Middle frontal gyrus (tissue), 1 donor: Measurements from ENCODE around the gene PIRT.

Source experiments
- DNase-seq: peaks from one replicate; pipeline ENCODE4 v3.0.0-alpha.2; 2015; ENCODE audit warnings: low spot score; ENCODE audit errors: extremely low spot score

Gene PIRT

GRCh38 chr17:10821770-10822169 lies 16.1 kb downstream of the PIRT start:
- no peak for DNase-seq

GRCh38 chr17:10821054-10821453 lies 16.8 kb downstream of the PIRT start:
- no peak for DNase-seq

DNA sequence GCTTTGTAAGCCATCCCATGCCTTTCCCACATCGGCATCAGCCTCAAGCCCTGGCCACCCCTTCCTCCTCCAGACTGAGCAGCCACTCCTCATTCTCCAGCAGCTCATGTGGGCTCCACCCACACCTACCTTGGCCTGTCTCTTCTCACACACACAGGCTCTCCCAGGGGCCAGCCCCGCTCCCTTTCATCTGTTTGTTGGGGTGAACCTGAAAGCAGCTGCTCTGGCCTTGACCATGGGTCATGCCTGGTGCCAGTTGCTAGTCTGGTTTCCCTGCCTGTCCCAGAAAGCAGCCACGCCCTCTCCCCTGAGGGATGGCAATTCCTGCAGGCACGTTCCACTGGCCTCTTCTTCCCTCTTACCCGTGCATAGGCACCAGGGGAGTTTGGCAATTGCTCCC lies 22.6 kb downstream of the PIRT start:
- no peak for DNase-seq

DNA sequence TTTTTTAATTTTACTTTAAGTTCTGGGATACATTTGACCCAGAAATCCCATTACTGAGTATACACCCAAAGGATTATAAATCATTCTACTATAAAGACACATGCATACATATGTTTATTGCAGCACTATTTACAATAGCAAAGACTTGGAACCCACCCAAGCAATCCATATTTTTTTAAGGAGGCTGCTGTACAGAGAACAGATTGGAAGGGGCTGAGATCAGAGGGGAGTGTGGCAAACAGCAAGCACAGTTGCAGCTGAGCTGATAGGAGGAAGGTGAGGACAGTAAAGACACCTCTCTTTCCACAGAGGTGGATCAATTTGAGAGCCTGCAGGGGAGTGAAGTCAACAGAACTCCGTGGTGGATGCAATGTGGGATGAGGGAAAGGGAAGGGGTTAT lies 23.8 kb downstream of the PIRT start:
- no peak for DNase-seq

DNA sequence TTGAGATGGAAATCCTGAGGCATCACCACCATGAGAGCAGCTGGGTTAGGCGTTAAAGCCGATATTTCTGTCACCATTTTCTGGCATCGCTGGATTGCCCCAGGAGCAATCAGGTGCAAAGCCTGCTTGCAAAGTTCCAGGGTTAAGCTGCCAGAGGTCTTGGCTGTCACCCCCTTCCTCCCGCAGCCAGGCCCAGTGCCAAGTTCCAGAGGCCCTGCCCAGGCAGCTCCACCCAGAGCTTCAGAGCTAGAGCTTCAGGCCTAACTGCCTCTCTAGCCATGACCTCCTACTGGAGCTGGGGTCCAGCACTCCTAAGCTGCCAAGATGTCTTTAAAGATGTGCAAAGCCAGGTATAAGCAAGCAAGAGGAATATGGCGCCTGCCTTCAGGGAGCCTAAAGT lies 25.2 kb downstream of the PIRT start:
- no peak for DNase-seq

DNA sequence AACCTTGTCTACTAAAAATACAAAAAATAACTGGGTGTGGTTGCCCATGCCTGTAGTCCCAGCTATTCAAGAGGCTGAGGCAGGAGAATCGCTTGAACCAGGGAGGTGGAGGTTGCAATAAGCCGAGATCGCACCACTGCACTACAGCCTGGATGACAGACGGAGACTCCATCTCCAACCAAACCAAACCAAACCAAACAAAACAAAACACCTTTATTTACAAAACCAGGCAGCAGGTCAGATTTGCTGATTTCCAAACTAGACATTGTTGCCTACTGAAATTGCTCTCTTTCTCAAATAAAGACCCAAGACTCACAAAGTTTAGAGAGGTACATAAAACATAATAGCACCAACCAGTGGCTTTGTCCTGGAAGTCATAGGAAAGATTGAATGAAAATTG lies 28.3 kb downstream of the PIRT start:
- no peak for DNase-seq

GRCh38 chr17:10807704-10808128 lies 30.2 kb downstream of the PIRT start:
- no peak for DNase-seq

- no peak for DNase-seq
Measured at GRCh38 chr17:10806545-10807262, 31.2 kb downstream of the PIRT start.

DNA sequence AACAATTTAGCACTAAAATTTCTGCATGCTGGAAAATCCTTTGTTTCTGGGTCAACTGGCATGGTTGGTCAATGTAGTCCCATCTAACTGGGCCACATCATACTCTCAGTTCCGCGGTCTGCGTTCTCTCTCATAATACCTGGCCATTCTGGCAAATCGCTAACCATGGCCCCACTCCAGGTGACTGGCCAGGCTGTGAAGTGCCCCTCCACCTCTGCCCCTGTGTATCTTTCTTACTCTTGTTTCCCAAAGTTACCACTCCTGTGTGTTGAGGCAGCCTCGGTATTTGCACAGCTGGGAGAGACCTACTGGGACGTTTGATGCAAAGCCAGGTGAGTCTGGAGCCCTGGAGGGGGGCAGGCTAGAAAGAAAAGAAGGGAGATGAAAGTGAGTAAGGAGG lies 32.0 kb downstream of the PIRT start:
- no peak for DNase-seq

DNA sequence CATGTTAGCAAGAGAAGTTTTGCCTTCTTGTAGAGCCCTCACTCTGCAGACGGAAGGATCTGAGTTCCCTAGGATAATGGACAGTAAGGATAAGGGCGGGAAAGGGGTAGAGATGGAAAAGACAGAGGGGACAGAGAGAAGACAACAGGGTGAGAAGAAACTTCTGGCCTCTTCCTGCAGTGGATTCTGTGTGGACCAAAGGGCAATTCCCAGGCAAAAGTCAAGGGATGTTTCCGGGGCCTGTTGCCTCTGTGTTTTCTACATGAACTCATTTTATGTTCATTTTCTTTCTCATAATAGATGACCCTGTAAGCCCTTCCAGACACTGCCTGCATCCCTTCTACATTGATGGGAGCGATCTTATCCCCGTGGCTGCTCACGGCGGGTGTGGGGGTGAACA lies 33.3 kb downstream of the PIRT start:
- DNase-seq, result no peak

- DNase-seq, result no peak
Measured at GRCh38 chr17:10803830-10804475, 33.9 kb downstream of the PIRT start, which contains the start of gene TMEM238L. TSS of gene TMEM238L (minus strand) at chr17:10804099. CDS start at chr17:10803963, 136 bp downstream.

GRCh38 chr17:10803350-10803749 lies 34.5 kb downstream of the PIRT start:
- no peak for DNase-seq

DNA sequence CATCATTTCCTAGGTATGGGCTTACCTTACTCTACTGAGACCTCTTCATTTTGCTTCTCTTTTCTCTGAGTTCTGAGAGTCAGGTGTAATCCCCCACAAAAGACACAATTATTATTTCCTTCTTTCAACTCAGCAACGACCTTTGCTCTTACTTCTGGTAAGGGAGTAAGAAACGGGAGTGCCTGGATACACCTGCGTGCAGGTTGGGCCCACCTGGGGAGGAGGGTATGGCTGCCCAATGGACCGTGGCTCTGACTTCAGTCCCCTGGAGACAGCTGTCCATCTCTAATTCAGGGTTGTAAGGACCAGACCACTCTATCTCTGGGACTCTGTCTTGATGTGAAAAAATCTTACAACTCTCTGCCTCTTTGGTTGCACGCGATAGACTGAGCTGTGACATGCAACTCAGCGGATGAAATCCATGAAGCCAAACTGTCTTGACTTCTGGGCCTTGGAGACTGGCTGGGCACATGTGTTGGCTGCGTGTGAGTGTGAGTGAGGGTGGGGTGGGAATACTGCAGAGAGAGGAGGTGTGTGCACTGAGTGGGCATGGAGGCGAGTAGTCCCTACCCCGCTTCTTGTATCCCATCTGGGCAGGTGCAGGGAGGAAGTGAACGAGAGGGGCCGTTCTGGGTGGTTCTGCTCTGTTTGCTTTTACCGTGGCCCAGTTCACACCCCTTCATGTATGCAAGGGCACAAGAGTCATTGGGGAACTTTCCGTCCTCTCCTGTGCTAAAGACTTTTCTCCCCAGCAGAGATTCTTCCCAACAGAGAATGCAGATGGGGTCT lies 35.2 kb downstream of the PIRT start:
- DNase-seq, result no peak

GRCh38 chr17:10799407-10799806 lies 38.5 kb downstream of the PIRT start:
- no peak for DNase-seq

DNA sequence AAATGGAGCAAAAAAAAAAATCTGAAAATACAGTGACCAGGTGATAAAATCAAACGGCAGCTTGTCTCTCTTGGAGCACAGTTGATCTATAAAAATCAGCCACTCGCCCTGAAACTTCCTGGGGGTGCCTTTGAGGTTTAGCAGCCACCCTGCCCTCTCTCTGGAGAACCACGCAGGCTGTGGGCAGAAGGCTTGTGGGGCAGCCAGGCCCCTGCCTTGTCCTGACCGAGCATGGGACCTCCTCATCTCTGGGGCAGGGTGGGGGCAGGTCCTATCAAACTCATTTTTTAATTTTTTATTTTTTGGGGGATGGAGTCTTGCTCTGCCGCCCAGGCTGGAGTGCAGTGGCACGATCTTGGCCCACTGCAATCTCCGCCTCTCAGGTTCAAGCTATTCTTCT lies 39.0 kb downstream of the PIRT start:
- DNase-seq, result no peak

GRCh38 chr17:10798332-10798749 lies 39.5 kb downstream of the PIRT start:
- no peak for DNase-seq

GRCh38 chr17:10797476-10798328 lies 40.2 kb downstream of the PIRT start:
- DNase-seq, result no peak

DNA sequence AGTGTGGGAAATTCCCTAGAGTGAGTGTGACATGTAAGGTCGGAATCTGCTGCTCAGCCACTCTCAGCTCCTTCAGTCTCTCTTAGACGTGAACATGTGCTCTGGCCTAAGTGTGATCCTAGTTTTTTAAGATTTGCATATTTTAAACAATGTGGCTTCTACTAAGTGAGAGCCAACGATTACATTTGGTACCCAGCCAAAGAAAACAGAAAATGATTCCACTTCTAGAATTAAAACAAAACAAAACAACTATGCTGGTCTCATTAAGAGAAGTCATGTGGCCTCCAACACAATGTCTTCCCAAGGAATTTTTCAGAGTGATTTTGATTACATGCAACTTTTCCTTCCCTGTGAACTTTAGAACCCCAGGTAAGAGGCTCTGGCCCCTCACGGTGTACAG lies 44.1 kb downstream of the PIRT start:
- DNase-seq, result no peak

- no peak for DNase-seq
Measured at GRCh38 chr17:10793256-10793655, 44.6 kb downstream of the PIRT start.

GRCh38 chr17:10792151-10792550 lies 45.7 kb downstream of the PIRT start:
- no peak for DNase-seq
